ENCODE results near the gene BCORL1.
A peak's percentile ranks its signal among the peaks of the same experiment; 100 is the strongest.

BCORL1 gene

GRCh38 chrX:129981752-129982299 is 609 bp upstream of the BCORL1 start:
- H3K9me3 ChIP-seq (ENCODE audit: control insufficient read depth, insufficient read depth, low read length): no peaks in the 10 kb centered on the region
- H3K36me3 ChIP-seq (ENCODE audit: insufficient read depth, low read length): no peaks in the 10 kb centered on the region
- H3K9ac ChIP-seq (ENCODE audit: low read depth, low read length): peak overlapping the region; percentile 72; the same call in 1 of the 2 replicates
- peaks cover 6% of the 10 kb centered on the region; the same call in 1 of the 2 replicates for H3K4me1 ChIP-seq (ENCODE audit: insufficient read depth, low read length)

- Histone ChIP-seq H3K36me3 (ENCODE audit: insufficient read depth, low read length) (no peaks in the 10 kb centered on the region), H3K9me3 (ENCODE audit: control insufficient read depth, insufficient read depth, low read length) (no peaks in the 10 kb centered on the region), H3K4me1 (ENCODE audit: insufficient read depth, low read length) (peaks cover 6% of the 10 kb centered on the region; the same call in 1 of the 2 replicates), H3K9ac (ENCODE audit: low read depth, low read length) (no peak overlapping the region; the same call in 1 of the 2 replicates)
Measured at GRCh38 chrX:129983575-129984110, 1.2 kb downstream of the BCORL1 start.

GRCh38 chrX:129984111-129984958 is 1.9 kb downstream of the BCORL1 start:
- H3K4me1 ChIP-seq (ENCODE audit: insufficient read depth, low read length): peaks cover 6% of the 10 kb centered on the region; the same call in 1 of the 2 replicates
- H3K36me3 ChIP-seq (ENCODE audit: insufficient read depth, low read length): no peaks in the 10 kb centered on the region
- no peaks in the 10 kb centered on the region for H3K9me3 ChIP-seq (ENCODE audit: control insufficient read depth, insufficient read depth, low read length)
- peak overlapping the region; percentile 67 for H3K9ac ChIP-seq (ENCODE audit: low read depth, low read length)

- Histone ChIP-seq H3K9ac (ENCODE audit: low read depth, low read length) (no peak overlapping the region), H3K36me3 (ENCODE audit: insufficient read depth, low read length) (no peaks in the 10 kb centered on the region), H3K4me1 (ENCODE audit: insufficient read depth, low read length) (peaks cover 6% of the 10 kb centered on the region; the same call in 1 of the 2 replicates), H3K9me3 (ENCODE audit: control insufficient read depth, insufficient read depth, low read length) (no peaks in the 10 kb centered on the region)
Measured at GRCh38 chrX:129987871-129988270, 5.4 kb downstream of the BCORL1 start.

GRCh38 chrX:129992181-129992580 is 9.7 kb downstream of the BCORL1 start:
- H3K9ac ChIP-seq (ENCODE audit: low read depth, low read length): no peak overlapping the region
- H3K4me1 ChIP-seq (ENCODE audit: insufficient read depth, low read length): no peaks in the 10 kb centered on the region; the same call in 1 of the 2 replicates
- H3K36me3 ChIP-seq (ENCODE audit: insufficient read depth, low read length): no peaks in the 10 kb centered on the region
- no peaks in the 10 kb centered on the region for H3K9me3 ChIP-seq (ENCODE audit: control insufficient read depth, insufficient read depth, low read length)

GRCh38 chrX:129996120-129996519 is 13.7 kb downstream of the BCORL1 start:
- no peaks in the 10 kb centered on the region for H3K9me3 ChIP-seq (ENCODE audit: control insufficient read depth, insufficient read depth, low read length)
- H3K36me3 ChIP-seq (ENCODE audit: insufficient read depth, low read length): no peaks in the 10 kb centered on the region
- H3K9ac ChIP-seq (ENCODE audit: low read depth, low read length): no peak overlapping the region
- no peaks in the 10 kb centered on the region; the same call in 1 of the 2 replicates for H3K4me1 ChIP-seq (ENCODE audit: insufficient read depth, low read length)

- Histone ChIP-seq H3K36me3 (ENCODE audit: insufficient read depth, low read length) (no peaks in the 10 kb centered on the region), H3K4me1 (ENCODE audit: insufficient read depth, low read length) (peaks cover 4% of the 10 kb centered on the region), H3K9me3 (ENCODE audit: control insufficient read depth, insufficient read depth, low read length) (no peaks in the 10 kb centered on the region), H3K9ac (ENCODE audit: low read depth, low read length) (no peak overlapping the region)
Measured at GRCh38 chrX:129997086-129997485, 14.7 kb downstream of the BCORL1 start.

- Histone ChIP-seq H3K4me1 (ENCODE audit: insufficient read depth, low read length) (peaks cover 5% of the 10 kb centered on the region), H3K9me3 (ENCODE audit: control insufficient read depth, insufficient read depth, low read length) (no peaks in the 10 kb centered on the region), H3K9ac (ENCODE audit: low read depth, low read length) (no peak overlapping the region), H3K36me3 (ENCODE audit: insufficient read depth, low read length) (no peaks in the 10 kb centered on the region)
Measured at GRCh38 chrX:129998021-129998420, 15.6 kb downstream of the BCORL1 start.

GRCh38 chrX:130001893-130002292 is 19.5 kb downstream of the BCORL1 start:
- Histone ChIP-seq H3K9ac (ENCODE audit: low read depth, low read length) (no peak overlapping the region), H3K36me3 (ENCODE audit: insufficient read depth, low read length) (no peaks in the 10 kb centered on the region), H3K9me3 (ENCODE audit: control insufficient read depth, insufficient read depth, low read length) (no peaks in the 10 kb centered on the region), H3K4me1 (ENCODE audit: insufficient read depth, low read length) (peaks cover 5% of the 10 kb centered on the region; the same call in 1 of the 2 replicates)

- Histone ChIP-seq H3K9ac (ENCODE audit: low read depth, low read length) (no peak overlapping the region), H3K36me3 (ENCODE audit: insufficient read depth, low read length) (no peaks in the 10 kb centered on the region), H3K9me3 (ENCODE audit: control insufficient read depth, insufficient read depth, low read length) (no peaks in the 10 kb centered on the region), H3K4me1 (ENCODE audit: insufficient read depth, low read length) (peaks cover 5% of the 10 kb centered on the region; the same call in 1 of the 2 replicates)
Measured at GRCh38 chrX:130002541-130002940, 20.1 kb downstream of the BCORL1 start.

GRCh38 chrX:130005089-130005807 is 22.8 kb downstream of the BCORL1 start:
- Histone ChIP-seq H3K9me3 (ENCODE audit: control insufficient read depth, insufficient read depth, low read length) (no peaks in the 10 kb centered on the region), H3K36me3 (ENCODE audit: insufficient read depth, low read length) (no peaks in the 10 kb centered on the region; the same call in 1 of the 2 replicates), H3K4me1 (ENCODE audit: insufficient read depth, low read length) (peaks cover 5% of the 10 kb centered on the region; the same call in 1 of the 2 replicates), H3K9ac (ENCODE audit: low read depth, low read length) (no peak overlapping the region)

GRCh38 chrX:130009658-130010223 is 27.3 kb downstream of the BCORL1 start:
- Histone ChIP-seq H3K4me1 (ENCODE audit: insufficient read depth, low read length) (no peaks in the 10 kb centered on the region), H3K9ac (ENCODE audit: low read depth, low read length) (no peak overlapping the region), H3K9me3 (ENCODE audit: control insufficient read depth, insufficient read depth, low read length) (no peaks in the 10 kb centered on the region), H3K36me3 (ENCODE audit: insufficient read depth, low read length) (no peaks in the 10 kb centered on the region; the same call in 1 of the 2 replicates)

- Histone ChIP-seq H3K4me1 (ENCODE audit: insufficient read depth, low read length) (no peaks in the 10 kb centered on the region), H3K9me3 (ENCODE audit: control insufficient read depth, insufficient read depth, low read length) (no peaks in the 10 kb centered on the region), H3K36me3 (ENCODE audit: insufficient read depth, low read length) (no peaks in the 10 kb centered on the region; the same call in 1 of the 2 replicates), H3K9ac (ENCODE audit: low read depth, low read length) (no peak overlapping the region)
Measured at GRCh38 chrX:130012683-130013082, 30.2 kb downstream of the BCORL1 start.

- Histone ChIP-seq H3K36me3 (ENCODE audit: insufficient read depth, low read length) (no peaks in the 10 kb centered on the region), H3K9ac (ENCODE audit: low read depth, low read length) (no peak overlapping the region), H3K9me3 (ENCODE audit: control insufficient read depth, insufficient read depth, low read length) (no peaks in the 10 kb centered on the region), H3K4me1 (ENCODE audit: insufficient read depth, low read length) (no peaks in the 10 kb centered on the region)
Measured at GRCh38 chrX:130013661-130014060, 31.2 kb downstream of the BCORL1 start.

All from ES-I3 (cell line).